Measurements from ENCODE around the gene HSD17B13.
"Not testable (repeated sequence)": the region's sequence is repeated elsewhere in the genome, so short reads cannot be mapped to it uniquely, and the experiment has no call there.

HSD17B13 gene

DNA sequence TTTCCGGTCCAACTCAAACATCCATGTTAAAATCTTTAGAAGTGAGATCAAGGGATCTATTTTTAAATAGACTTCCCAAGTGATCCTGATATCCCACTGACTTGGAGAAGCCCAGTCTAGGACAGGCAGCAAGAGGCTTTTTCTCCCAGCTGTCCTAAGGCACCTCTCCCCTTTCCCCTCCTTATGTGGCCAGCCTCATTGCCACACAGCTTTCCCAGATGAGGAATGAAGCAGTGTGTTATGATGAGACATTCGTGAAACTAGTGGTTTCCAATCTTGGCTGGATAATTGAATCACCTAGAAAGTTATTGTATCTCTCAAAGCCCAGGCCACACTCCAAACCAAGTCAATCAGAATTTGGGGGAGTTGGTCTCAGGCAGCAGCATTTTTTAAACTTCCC lies 16.8 kb upstream of the HSD17B13 start:
- H3K4me3 Mint-ChIP-seq = no peak overlapping the region
- H3K27me3 Mint-ChIP-seq = no peaks in the 10 kb centered on the region
- ATAC-seq (no peak), DNase-seq (no peak)
- peaks cover 58% of the 10 kb centered on the region for H3K36me3 Mint-ChIP-seq (ENCODE audit: low read depth)
- H3K9me3 Mint-ChIP-seq = peaks cover 25% of the 10 kb centered on the region
- H3K4me1 Mint-ChIP-seq = no peaks in the 10 kb centered on the region
- no peak overlapping the region for H3K27ac Mint-ChIP-seq

GRCh38 chr4:87337361-87337760 lies 14.7 kb upstream of the HSD17B13 start:
- H3K27ac Mint-ChIP-seq = no peak overlapping the region
- ATAC-seq = no peak
- no peak for DNase-seq
- no peaks in the 10 kb centered on the region for H3K4me1 Mint-ChIP-seq
- no peaks in the 10 kb centered on the region for H3K27me3 Mint-ChIP-seq
- peaks cover 65% of the 10 kb centered on the region for H3K36me3 Mint-ChIP-seq (ENCODE audit: low read depth)
- no peak overlapping the region for H3K4me3 Mint-ChIP-seq
- peaks cover 38% of the 10 kb centered on the region for H3K9me3 Mint-ChIP-seq

DNA sequence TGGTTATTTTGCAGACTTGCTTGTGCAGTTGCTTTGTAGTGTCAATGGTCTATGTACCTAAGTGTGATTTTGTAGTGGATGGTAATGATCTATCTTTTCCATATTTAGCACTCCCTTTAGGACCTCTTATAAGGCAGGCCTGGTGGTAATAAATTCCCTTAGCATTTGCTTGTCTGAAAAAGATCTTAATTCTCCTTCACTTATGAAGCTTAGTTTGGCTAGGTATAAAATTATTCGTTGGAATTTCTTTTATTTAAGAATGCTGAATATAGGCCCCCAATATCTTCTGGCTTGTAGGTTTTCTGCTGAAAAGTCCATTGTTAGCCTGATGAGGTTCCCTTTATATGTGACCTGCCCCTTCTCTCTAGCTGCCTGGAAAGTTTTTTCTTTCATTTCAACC lies 10.6 kb upstream of the HSD17B13 start:
- Mint-ChIP-seq H3K4me3 (no peak overlapping the region), H3K9me3 (peaks cover 61% of the 10 kb centered on the region), H3K27ac (no peak overlapping the region), H3K4me1 (no peaks in the 10 kb centered on the region), H3K27me3 (no peaks in the 10 kb centered on the region), H3K36me3 (ENCODE audit: low read depth) (peaks cover 42% of the 10 kb centered on the region)
- DNase-seq (no peak), ATAC-seq (no peak)

GRCh38 chr4:87330761-87331160 lies 8.1 kb upstream of the HSD17B13 start:
- ATAC-seq (no peak), DNase-seq (no peak)
- Mint-ChIP-seq H3K9me3 (peaks cover 57% of the 10 kb centered on the region), H3K4me3 (no peak overlapping the region), H3K27ac (no peak overlapping the region), H3K27me3 (no peaks in the 10 kb centered on the region), H3K4me1 (no peaks in the 10 kb centered on the region), H3K36me3 (ENCODE audit: low read depth) (peaks cover 24% of the 10 kb centered on the region)

GRCh38 chr4:87327136-87327535 lies 4.5 kb upstream of the HSD17B13 start:
- no peak overlapping the region for H3K27ac Mint-ChIP-seq

GRCh38 chr4:87326460-87326859 lies 3.8 kb upstream of the HSD17B13 start:
- ATAC-seq = no peak
- no peak overlapping the region for H3K27ac Mint-ChIP-seq
- no peak overlapping the region for H3K4me3 Mint-ChIP-seq
- no peaks in the 10 kb centered on the region for H3K27me3 Mint-ChIP-seq
- no peaks in the 10 kb centered on the region for H3K36me3 Mint-ChIP-seq (ENCODE audit: low read depth)
- peaks cover 25% of the 10 kb centered on the region for H3K9me3 Mint-ChIP-seq
- H3K4me1 Mint-ChIP-seq = no peaks in the 10 kb centered on the region
- no peak for DNase-seq

More at GRCh38 chr4:87327136-87327535, 4.5 kb upstream of the HSD17B13 start:
- no peaks in the 10 kb centered on the region for H3K36me3 Mint-ChIP-seq (ENCODE audit: low read depth)
- no peaks in the 10 kb centered on the region for H3K27me3 Mint-ChIP-seq
- peaks cover 32% of the 10 kb centered on the region for H3K9me3 Mint-ChIP-seq
- H3K4me1 Mint-ChIP-seq = no peaks in the 10 kb centered on the region
- DNase-seq (no peak), ATAC-seq (no peak)
- H3K4me3 Mint-ChIP-seq = no peak overlapping the region

DNA sequence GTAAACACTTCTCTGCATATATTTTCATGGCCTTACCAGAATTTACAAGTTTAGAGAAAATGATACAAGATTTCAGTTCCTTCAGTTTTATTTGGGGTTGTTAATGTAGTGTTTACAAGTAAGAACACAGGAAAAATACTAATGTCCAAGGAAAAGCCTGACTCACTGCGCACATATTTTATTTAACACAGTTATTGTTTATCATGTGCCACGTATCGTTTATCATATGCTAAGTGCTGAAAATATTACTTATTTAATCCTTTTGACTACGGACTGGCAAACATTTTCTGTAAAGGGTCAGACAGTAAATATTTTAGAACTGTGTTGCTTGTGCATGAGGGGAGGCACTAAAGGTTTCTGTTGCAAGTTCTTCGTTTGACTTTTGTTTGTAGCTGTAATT lies 794 bp downstream of the HSD17B13 start:
- H3K27me3 Mint-ChIP-seq = no peaks in the 10 kb centered on the region
- H3K36me3 Mint-ChIP-seq (ENCODE audit: low read depth) = no peaks in the 10 kb centered on the region
- ATAC-seq = no peak
- H3K4me1 Mint-ChIP-seq = no peaks in the 10 kb centered on the region
- H3K9me3 Mint-ChIP-seq = no peaks in the 10 kb centered on the region
- DNase-seq = no peak
- H3K4me3 Mint-ChIP-seq = no peak overlapping the region
- no peak overlapping the region for H3K27ac Mint-ChIP-seq

- ATAC-seq (no peak), DNase-seq (no peak)
- H3K27me3 Mint-ChIP-seq = no peaks in the 10 kb centered on the region
- no peaks in the 10 kb centered on the region for H3K36me3 Mint-ChIP-seq (ENCODE audit: low read depth)
- H3K4me3 Mint-ChIP-seq = no peak overlapping the region
- no peaks in the 10 kb centered on the region for H3K4me1 Mint-ChIP-seq
- H3K9me3 Mint-ChIP-seq = no peaks in the 10 kb centered on the region
- H3K27ac Mint-ChIP-seq = no peak overlapping the region
Measured at GRCh38 chr4:87317527-87317926, 5.2 kb downstream of the HSD17B13 start.

DNA sequence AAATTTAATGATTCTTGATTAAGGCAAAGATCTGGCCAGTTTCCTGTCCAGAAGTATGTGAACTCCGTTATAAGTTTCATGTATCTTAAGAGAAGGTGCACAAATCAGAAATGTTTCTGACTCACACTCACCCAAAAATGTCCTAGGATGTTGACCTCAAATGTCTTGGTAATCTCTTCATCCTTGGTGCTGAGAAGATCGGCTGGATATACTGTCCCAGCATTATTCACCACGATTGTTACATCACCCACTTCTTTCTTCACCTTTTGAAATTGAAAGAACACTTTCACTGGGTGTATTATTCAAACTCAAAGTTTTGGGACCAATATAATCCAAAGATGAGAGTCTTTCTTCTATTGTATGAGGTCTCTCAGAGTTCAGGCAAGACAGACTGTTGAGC lies 5.7 kb downstream of the HSD17B13 start:
- ATAC-seq (no peak), DNase-seq (no peak)
- no peak overlapping the region for H3K27ac Mint-ChIP-seq
- no peaks in the 10 kb centered on the region for H3K36me3 Mint-ChIP-seq (ENCODE audit: low read depth)
- H3K4me3 Mint-ChIP-seq = no peak overlapping the region
- no peaks in the 10 kb centered on the region for H3K9me3 Mint-ChIP-seq
- no peaks in the 10 kb centered on the region for H3K4me1 Mint-ChIP-seq
- no peaks in the 10 kb centered on the region for H3K27me3 Mint-ChIP-seq

GRCh38 chr4:87315000-87315399 lies 7.7 kb downstream of the HSD17B13 start:
- not testable (repeated sequence) for DNase-seq; H3K36me3 Mint-ChIP-seq (ENCODE audit: low read depth); H3K9me3 Mint-ChIP-seq; H3K4me3 Mint-ChIP-seq; H3K4me1 Mint-ChIP-seq; ATAC-seq; H3K27me3 Mint-ChIP-seq; H3K27ac Mint-ChIP-seq

GRCh38 chr4:87313756-87314155 lies 8.9 kb downstream of the HSD17B13 start:
- H3K4me1 Mint-ChIP-seq = no peaks in the 10 kb centered on the region
- ATAC-seq = no peak
- no peak overlapping the region for H3K27ac Mint-ChIP-seq
- H3K36me3 Mint-ChIP-seq (ENCODE audit: low read depth) = no peaks in the 10 kb centered on the region
- DNase-seq = no peak
- H3K4me3 Mint-ChIP-seq = no peak overlapping the region
- no peaks in the 10 kb centered on the region for H3K27me3 Mint-ChIP-seq
- no peaks in the 10 kb centered on the region for H3K9me3 Mint-ChIP-seq

DNA sequence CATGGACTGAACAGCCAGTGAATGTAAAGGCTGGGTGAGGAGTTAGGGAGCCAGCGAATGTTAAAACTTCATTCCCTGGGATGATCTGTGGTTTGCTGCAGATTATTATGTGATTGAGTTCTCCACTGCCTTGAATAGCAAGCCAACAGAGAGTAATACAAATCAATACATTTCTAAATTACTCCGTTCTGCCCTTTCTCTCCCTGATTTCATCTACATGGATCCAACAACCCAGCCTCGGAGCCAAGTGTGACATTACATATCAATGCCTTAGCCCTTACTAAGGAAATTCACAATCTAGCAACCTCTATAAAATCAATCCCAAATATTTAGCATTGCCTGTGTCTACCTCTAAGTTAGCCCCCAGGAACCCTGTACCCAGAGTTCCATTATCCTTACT lies 11.0 kb downstream of the HSD17B13 start:
- Mint-ChIP-seq H3K27me3 (no peaks in the 10 kb centered on the region), H3K4me3 (no peak overlapping the region), H3K4me1 (peaks cover 4% of the 10 kb centered on the region), H3K27ac (no peak overlapping the region), H3K36me3 (ENCODE audit: low read depth) (no peaks in the 10 kb centered on the region), H3K9me3 (no peaks in the 10 kb centered on the region)
- ATAC-seq (no peak), DNase-seq (no peak)

DNA sequence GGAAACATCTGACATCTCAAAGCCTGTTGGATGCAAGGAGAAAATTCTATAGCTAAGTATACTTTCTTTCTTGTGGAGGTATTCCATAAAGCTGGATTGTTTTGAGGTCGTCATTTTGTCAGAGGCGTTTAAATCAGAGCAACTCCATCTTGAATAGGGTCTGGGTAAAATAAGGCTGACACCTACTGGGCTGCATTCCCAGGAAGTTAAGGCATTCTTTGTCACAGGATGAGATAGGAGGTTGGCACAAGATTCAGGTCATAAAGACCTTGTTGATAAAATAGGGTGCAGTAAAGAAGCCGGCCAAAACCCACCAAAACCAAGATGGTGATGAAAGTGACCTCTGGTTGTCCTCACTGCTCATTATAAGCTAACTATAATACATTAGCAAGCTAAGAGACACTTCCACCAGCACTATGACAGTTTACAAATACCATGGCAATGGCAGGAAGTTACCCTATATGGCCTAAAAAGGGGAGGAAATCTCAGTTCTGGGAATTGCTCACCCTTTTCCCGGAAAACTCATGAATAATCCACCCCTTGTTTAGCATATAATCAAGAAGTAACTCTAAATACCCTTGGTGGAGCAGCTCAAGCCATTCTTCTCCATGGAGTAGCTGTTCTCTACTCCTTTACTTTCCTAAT lies 11.9 kb downstream of the HSD17B13 start:
- H3K27ac Mint-ChIP-seq = no peak overlapping the region
- ATAC-seq = no peak

DNA sequence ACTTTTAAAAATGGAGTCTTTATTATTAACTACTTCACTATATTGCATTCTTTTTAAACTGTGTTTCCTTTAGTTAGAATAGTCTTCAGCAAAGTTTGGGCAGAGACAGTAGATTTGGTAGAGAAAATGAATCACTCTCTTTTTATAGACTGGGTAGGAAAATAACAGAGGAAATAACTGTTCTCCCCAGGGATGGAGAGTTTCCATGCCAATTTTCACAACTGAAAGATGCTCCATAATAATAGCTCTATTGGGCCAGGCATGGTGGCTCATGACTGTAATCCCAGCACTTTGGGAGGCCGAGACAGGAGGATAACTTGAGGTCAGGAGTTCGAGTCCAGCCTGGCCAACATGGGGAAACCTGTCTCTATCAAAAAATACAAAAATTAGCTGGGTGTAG lies 13.1 kb downstream of the HSD17B13 start:
- no peak for DNase-seq
- Mint-ChIP-seq H3K4me1 (peaks cover 6% of the 10 kb centered on the region), H3K9me3 (no peaks in the 10 kb centered on the region), H3K27me3 (peaks cover 2% of the 10 kb centered on the region), H3K36me3 (ENCODE audit: low read depth) (no peaks in the 10 kb centered on the region), H3K4me3 (no peak overlapping the region), H3K27ac (no peak overlapping the region)
- no peak for ATAC-seq

More for the DNA sequence above, 11.9 kb downstream of the HSD17B13 start:
- peaks cover 2% of the 10 kb centered on the region for H3K27me3 Mint-ChIP-seq
- peaks cover 6% of the 10 kb centered on the region for H3K4me1 Mint-ChIP-seq
- no peaks in the 10 kb centered on the region for H3K36me3 Mint-ChIP-seq (ENCODE audit: low read depth)
- DNase-seq = no peak
- H3K9me3 Mint-ChIP-seq = no peaks in the 10 kb centered on the region
- H3K4me3 Mint-ChIP-seq = no peak overlapping the region

DNA sequence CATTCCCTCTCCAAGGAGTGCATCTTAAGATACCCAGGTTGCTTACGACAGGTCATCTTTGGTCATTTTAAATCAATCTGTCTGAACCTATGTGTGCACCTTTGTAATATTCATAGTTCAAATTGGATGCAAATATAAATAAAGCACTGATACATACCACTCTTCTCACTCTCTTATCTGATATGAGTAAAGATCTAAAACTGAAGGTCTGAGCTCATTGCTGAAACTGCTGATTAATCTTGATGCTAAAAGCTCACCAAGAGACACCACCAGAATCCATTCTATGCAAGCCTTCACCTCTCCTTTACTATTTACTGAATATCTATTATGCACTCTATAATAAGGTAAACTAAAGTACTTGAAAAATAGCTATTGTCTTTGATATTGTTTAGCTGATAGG lies 16.6 kb downstream of the HSD17B13 start:
- H3K27ac Mint-ChIP-seq = no peak overlapping the region
- no peak for DNase-seq
- no peak overlapping the region for H3K4me3 Mint-ChIP-seq
- no peak for ATAC-seq
- H3K36me3 Mint-ChIP-seq (ENCODE audit: low read depth) = no peaks in the 10 kb centered on the region
- H3K27me3 Mint-ChIP-seq = peaks cover 2% of the 10 kb centered on the region
- peaks cover 6% of the 10 kb centered on the region for H3K4me1 Mint-ChIP-seq
- no peaks in the 10 kb centered on the region for H3K9me3 Mint-ChIP-seq

DNA sequence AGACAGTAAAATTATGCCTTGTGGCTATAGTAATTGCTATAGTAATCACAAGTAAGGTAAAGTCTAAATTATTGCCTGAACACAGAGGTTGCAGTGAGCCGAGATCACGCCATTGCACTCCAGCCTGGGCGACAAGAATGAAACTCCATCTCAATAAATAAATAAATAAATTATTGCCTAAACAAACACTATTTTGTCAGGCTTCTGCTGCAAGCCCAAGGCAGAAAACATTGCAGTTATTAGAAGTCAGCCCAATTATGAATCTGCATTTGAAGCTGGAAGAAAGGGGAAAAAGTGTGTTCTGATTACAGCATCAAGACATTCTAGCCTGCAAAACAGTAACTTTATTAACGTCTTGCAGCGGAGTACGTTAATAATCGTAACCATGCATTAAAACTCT lies 17.1 kb downstream of the HSD17B13 start:
- H3K27ac Mint-ChIP-seq = no peak overlapping the region
- H3K4me3 Mint-ChIP-seq = no peak overlapping the region
- peaks cover 2% of the 10 kb centered on the region for H3K27me3 Mint-ChIP-seq
- no peaks in the 10 kb centered on the region for H3K36me3 Mint-ChIP-seq (ENCODE audit: low read depth)
- no peaks in the 10 kb centered on the region for H3K9me3 Mint-ChIP-seq
- DNase-seq = no peak
- peaks cover 6% of the 10 kb centered on the region for H3K4me1 Mint-ChIP-seq
- ATAC-seq = no peak

Measured in activated naive CD8-positive, alpha-beta T cell treated with anti-CD3 and anti-CD28 coated beads, Interleukin-2, amount 50 U/mL, for 24 hours (primary cell).